Right lobe of liver (tissue), 6 donors: Measurements from ENCODE around the gene SLC39A10. TPM values are rescaled to one million over a fixed set of nuclear protein-coding genes. Genes with fewer than 3 reads are reported as not detected.

ENCODE experiments used
- ATAC-seq, 4 donors: fragments of 200-7000 bp; cut with Tn5 transposase; one replicate each; pipeline ENCODE4 v1.9.1; 2020; ENCODE audit warnings: mild to moderate bottlenecking in 4 of 4, moderate library complexity in 4 of 4
- DNase-seq, 3 donors: peaks; one replicate each; pipeline ENCODE4 v3.0.0-alpha.2; 2020
- H3K27ac ChIP-seq, 3 donors: fragments of 200-600 bp; one replicate each; pipeline ENCODE4 v1.8.0; 2022
- H3K27me3 ChIP-seq, 2 donors: fragments of 200-600 bp; one replicate each; pipeline ENCODE4 v1.8.0; 2022
- H3K36me3 ChIP-seq, 4 donors: fragments of 200-600 bp; sonication (generic) in 1 of 4; one replicate each; pipeline versions ENCODE4 v1.5.1 to v1.8.0; 2017 to 2022; ENCODE audit warnings: control low read depth in 1 of 4
- H3K4me1 ChIP-seq, 4 donors: fragments of 200-600 bp; sonication (generic) in 1 of 4; one replicate each; pipeline versions ENCODE4 v1.5.1 to v1.8.0; 2017 to 2022; ENCODE audit warnings: control low read depth in 1 of 4
- H3K4me3 ChIP-seq, 3 donors: fragments of 200-600 bp; one replicate each; pipeline ENCODE4 v1.8.0; 2022
- H3K9me3 ChIP-seq, 4 donors: fragments of 200-600 bp; sonication (generic) in 1 of 4; one replicate each; pipeline versions ENCODE4 v1.5.1 to v1.8.0; 2017 to 2022; ENCODE audit warnings: control low read depth in 1 of 4
- CTCF ChIP-seq, 4 donors: fragments of 200-600 bp in 3 of 4; fragments of 450-650 bp in 1 of 4; IDR thresholded peaks; one replicate each; pipeline versions ENCODE4 v1.5.1 to v1.8.0; 2016 to 2022; ENCODE audit warnings: antibody characterized with exemption in 4 of 4, mild to moderate bottlenecking in 2 of 4
- POLR2A ChIP-seq: fragments of 450-650 bp; IDR thresholded peaks from one replicate; pipeline ENCODE4 v1.6.1; 2017; ENCODE audit warnings: antibody characterized with exemption, mild to moderate bottlenecking
- WGBS: methylation state at CpG from one replicate; pipeline ENCODE4 v1.1.6; 2018; ENCODE audit warnings: low coverage, low lambda C conversion rate; ENCODE audit not compliant: insufficient coverage; ENCODE audit errors: missing lambda C conversion rate; 5-methylcytosine and 5-hydroxymethylcytosine counted together
- intact Hi-C, 2 donors: fragments of 100-400 bp; cut with DNase I; formaldehyde crosslinking; loops; one replicate each; pipeline versions ENCODE4 v1.11.2 to v1.14.1; 2022
- total RNA-seq, 6 experiments: library from RNA; depleted of rRNA in 2 of 6; stranded (reverse); fragments of >200 nt in 2 of 6; fragmentation: NEBNext Ultra II Directional in 3 of 6; extraction: Animal tissue kit (Norgen Biotek cat#: 25700) in 3 of 6; gene quantifications; one replicate each; pipeline versions ENCODE4 v1.1.0 to v1.2.4, GENCODE V29; 2016 to 2023
- donor health status: DM: no; HTN: yes; CAD: no.
- donor health status: DM: no; HTN: no; CAD: no.
- donor health status: DM: no; HTN: no; CAD: no.
- donor health status: DM: no; HTN: yes; CAD: no.
- donor health status: DM: no; HTN: yes; CAD: no.

The SLC39A10 gene
- total RNA-seq, 6 experiments from 2014 or later: 3.5 to 5.2 (median 4.6) TPM

DNA sequence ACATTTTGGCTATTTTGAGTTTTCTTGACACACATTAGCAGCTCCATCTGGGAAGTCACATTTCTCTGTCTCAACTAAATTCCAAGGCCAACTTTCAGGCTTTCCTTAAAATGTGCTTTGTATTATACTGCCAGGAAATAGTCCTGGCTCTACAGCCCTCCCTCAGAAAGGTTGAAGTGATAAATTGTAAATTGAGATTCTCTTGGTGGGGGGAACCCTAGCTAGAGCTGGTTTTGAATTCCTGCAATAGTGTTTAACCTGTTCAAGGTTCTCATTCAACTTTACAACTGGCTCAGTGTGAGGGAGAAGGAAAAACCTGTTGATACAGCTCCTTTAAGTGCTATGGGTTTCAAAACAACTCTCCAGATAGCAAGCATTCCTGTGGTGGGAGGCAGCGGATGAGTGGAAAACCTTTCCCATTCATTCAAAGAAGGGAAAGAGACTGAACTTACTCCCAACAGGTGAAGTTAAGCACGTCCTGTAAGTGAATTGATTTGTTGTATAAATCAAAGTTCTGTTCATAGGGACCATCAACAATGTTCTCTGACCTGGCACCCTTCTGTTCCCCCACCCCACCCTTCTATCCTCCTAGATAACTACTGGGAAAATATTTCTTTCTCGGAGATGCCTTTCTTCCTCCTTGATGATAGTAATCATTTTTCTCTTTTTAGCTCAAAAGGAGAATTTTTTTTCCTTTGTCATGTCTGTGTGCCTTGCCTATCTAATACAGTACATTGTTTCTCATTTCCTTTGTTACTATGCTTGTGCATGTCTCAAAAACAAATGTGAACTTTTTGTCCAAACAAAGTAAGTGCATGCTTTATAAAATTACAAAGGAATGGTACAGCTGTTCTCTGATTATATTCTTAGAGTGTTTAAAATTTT, 44.2 kb upstream of the SLC39A10 start:
- no peak for DNase-seq
- Histone ChIP-seq H3K9me3 (no peaks in the 10 kb centered on the region), H3K4me1 (no peaks in the 10 kb centered on the region), H3K4me3 (no peak overlapping the region), H3K27ac (no peak overlapping the region), H3K27me3 (no peaks in the 10 kb centered on the region), H3K36me3 (no peaks in the 10 kb centered on the region)
- TF ChIP-seq CTCF (IDR thresholded peaks at IDR 0.05) (no peak), POLR2A (no peak)
- WGBS: 28% methylated on average over 3 of the region's 3 CpGs
- intact Hi-C loops: no loop called here
- peak in 3 of 4 donors; percentile 11 to 30 (median 19) for ATAC-seq

GRCh38 chr2:195613922-195614321, 43.1 kb upstream of the SLC39A10 start:
- no peak for DNase-seq
- H3K4me1 ChIP-seq: no peaks in the 10 kb centered on the region
- H3K36me3 ChIP-seq: no peaks in the 10 kb centered on the region
- TF ChIP-seq CTCF (IDR thresholded peaks at IDR 0.05) (no peak), POLR2A (no peak)
- H3K9me3 ChIP-seq: no peaks in the 10 kb centered on the region
- no peak overlapping the region for H3K4me3 ChIP-seq
- intact Hi-C loops: no loop called here
- ATAC-seq: peak in 1 of 4 donors; percentile 67
- WGBS: 39% methylated on average over 2 of the region's 2 CpGs
- H3K27ac ChIP-seq: no peak overlapping the region
- H3K27me3 ChIP-seq: no peaks in the 10 kb centered on the region

- Histone ChIP-seq H3K27me3 (no peaks in the 10 kb centered on the region), H3K36me3 (no peaks in the 10 kb centered on the region), H3K4me3 (no peak overlapping the region), H3K9me3 (no peaks in the 10 kb centered on the region), H3K4me1 (no peaks in the 10 kb centered on the region), H3K27ac (no peak overlapping the region)
- TF ChIP-seq POLR2A: no peak
- TF ChIP-seq CTCF (IDR thresholded peaks at IDR 0.05): no peak
- DNase-seq (no peak), ATAC-seq (no peak)
- intact Hi-C loops: no loop called here
- 90% methylated on average over 3 of the region's 3 CpGs for WGBS
Measured at GRCh38 chr2:195619590-195619989, 37.4 kb upstream of the SLC39A10 start.

DNA sequence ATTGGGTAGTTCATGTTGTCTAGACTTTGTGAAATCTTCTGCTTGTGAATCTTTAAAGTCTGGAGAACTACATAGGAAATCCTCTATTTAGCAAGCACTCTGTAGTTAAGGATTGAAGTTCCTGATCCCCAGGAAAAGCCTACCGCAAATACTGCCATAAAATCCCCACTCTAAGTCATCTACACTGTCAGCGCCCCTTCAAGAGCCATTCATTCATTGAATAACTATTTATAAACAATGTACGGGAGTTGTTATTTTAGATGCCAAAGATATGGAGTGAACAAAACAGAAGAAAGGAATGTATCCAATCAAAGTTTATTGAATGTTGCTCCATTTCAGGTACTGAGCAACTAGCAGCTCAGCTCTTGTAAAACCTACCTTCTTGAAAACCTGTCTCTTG, 36.5 kb upstream of the SLC39A10 start:
- no peak for DNase-seq
- WGBS: 94% methylated on average over 3 of the region's 3 CpGs
- no peak for ATAC-seq
- Histone ChIP-seq H3K9me3 (no peaks in the 10 kb centered on the region), H3K36me3 (no peaks in the 10 kb centered on the region), H3K4me3 (no peak overlapping the region), H3K4me1 (no peaks in the 10 kb centered on the region), H3K27me3 (no peaks in the 10 kb centered on the region), H3K27ac (no peak overlapping the region)
- intact Hi-C loops: no loop called here
- TF ChIP-seq POLR2A: no peak
- TF ChIP-seq CTCF (IDR thresholded peaks at IDR 0.05): no peak
